GM23338 (cell line): ENCODE results near the gene NEK6. TPM values are rescaled to one million over a fixed set of nuclear protein-coding genes. Genes with fewer than 3 reads are reported as not detected.
A peak's percentile ranks its signal among the peaks of the same experiment; 100 is the strongest.

Source experiments
- ATAC-seq: fragments of 200-7000 bp; cut with Tn5 transposase; 3 replicates; pipeline ENCODE4 v1.9.1; 2020
- DNase-seq: peaks from one replicate; pipeline ENCODE4 v3.0.0-alpha.2; 2015; ENCODE audit warnings: low spot score
- H2AFZ ChIP-seq: fragments of 200-600 bp; sonication (generic); 2 replicates; pipeline ENCODE4 v1.8.0; 2016; ENCODE audit warnings: antibody characterized with exemption, mild to moderate bottlenecking, moderate library complexity
- H3F3A ChIP-seq: fragments of 200-600 bp; sonication (generic); replicated peaks from 2 replicates; pipeline ENCODE4 v1.8.0; 2017; ENCODE audit warnings: antibody characterized with exemption, mixed run types, low read depth
- H3K27ac ChIP-seq: fragments of 200-600 bp; sonication (generic); 2 replicates; pipeline ENCODE4 v1.6.1; 2016; ENCODE audit warnings: low read depth
- H3K27me3 ChIP-seq: fragments of 200-600 bp; sonication (generic); 2 replicates; pipeline ENCODE4 v1.8.0; 2016; ENCODE audit warnings: mild to moderate bottlenecking, mixed run types, moderate library complexity; ENCODE audit not compliant: insufficient read depth
- H3K36me3 ChIP-seq: fragments of 200-600 bp; sonication (generic); 2 replicates; pipeline ENCODE4 v1.8.0; 2016; ENCODE audit warnings: mild to moderate bottlenecking; ENCODE audit not compliant: insufficient read depth
- H3K4me1 ChIP-seq: fragments of 200-600 bp; sonication (generic); 2 replicates; pipeline ENCODE4 v1.8.0; 2016; ENCODE audit warnings: mild to moderate bottlenecking, moderate library complexity; ENCODE audit not compliant: insufficient read depth
- H3K4me2 ChIP-seq: fragments of 200-600 bp; sonication (generic); 2 replicates; pipeline ENCODE4 v1.7.1; 2017; ENCODE audit warnings: mixed run types
- H3K4me3 ChIP-seq: fragments of 200-600 bp; sonication (generic); 2 replicates; pipeline ENCODE4 v1.6.1; 2016; ENCODE audit warnings: mixed run types
- H3K79me2 ChIP-seq: fragments of 200-600 bp; sonication (generic); replicated peaks from 2 replicates; pipeline ENCODE4 v1.8.0; 2017; ENCODE audit warnings: mild to moderate bottlenecking; ENCODE audit not compliant: insufficient read depth
- H3K9me2 ChIP-seq: fragments of 200-600 bp; sonication (generic); 2 replicates; pipeline ENCODE4 v1.8.0; 2017; ENCODE audit not compliant: insufficient read depth
- H4K20me1 ChIP-seq: fragments of 200-600 bp; sonication (generic); replicated peaks from 2 replicates; pipeline ENCODE4 v1.8.0; 2017; ENCODE audit warnings: mild to moderate bottlenecking; ENCODE audit not compliant: insufficient read depth
- H3K27ac Mint-ChIP-seq: 2 replicates; pipeline ENCODE4 v1.8.0; 2020; ENCODE audit warnings: inconsistent platforms, mild to moderate bottlenecking, moderate library complexity, mixed read lengths
- H3K27me3 Mint-ChIP-seq: 3 replicates; pipeline ENCODE4 v1.8.0; 2022; ENCODE audit warnings: low read depth, mild to moderate bottlenecking, moderate library complexity, mixed read lengths, inconsistent platforms; ENCODE audit not compliant: insufficient read depth, poor library complexity
- H3K36me3 Mint-ChIP-seq: 3 replicates; pipeline ENCODE4 v1.8.0; 2021; ENCODE audit warnings: low read depth, mild to moderate bottlenecking, inconsistent platforms, moderate library complexity, mixed read lengths
- H3K4me1 Mint-ChIP-seq: 3 replicates; pipeline ENCODE4 v1.8.0; 2020; ENCODE audit warnings: mild to moderate bottlenecking, inconsistent platforms, mixed read lengths
- H3K4me3 Mint-ChIP-seq: 3 replicates; pipeline ENCODE4 v1.8.0; 2021; ENCODE audit warnings: moderate library complexity, mild to moderate bottlenecking, inconsistent platforms, mixed read lengths
- H3K9me3 Mint-ChIP-seq: 3 replicates; pipeline ENCODE4 v1.8.0; 2020; ENCODE audit warnings: moderate library complexity, mild to moderate bottlenecking, inconsistent platforms, mixed read lengths
- EZH2 ChIP-seq: fragments of 200-600 bp; sonication (generic); IDR thresholded peaks from one replicate; pipeline ENCODE4 v1.8.0; 2017; ENCODE audit warnings: antibody characterized with exemption, mild to moderate bottlenecking, low read depth; ENCODE audit not compliant: unreplicated experiment
- EZH2phosphoT487 ChIP-seq: fragments of 200-600 bp; sonication (generic); IDR thresholded peaks from one replicate; pipeline ENCODE4 v1.8.1; 2018; ENCODE audit warnings: antibody characterized with exemption; ENCODE audit not compliant: unreplicated experiment
- JUNB ChIP-seq: IDR thresholded peaks from one replicate; pipeline ENCODE4 v1.6.1; 2016; ENCODE audit warnings: antibody characterized with exemption; ENCODE audit not compliant: unreplicated experiment
- NANOG ChIP-seq: IDR thresholded peaks from 2 replicates; pipeline ENCODE4 v1.6.1; 2016; ENCODE audit warnings: antibody characterized with exemption, borderline replicate concordance
- POLR2AphosphoS5 ChIP-seq: IDR thresholded peaks from 2 replicates; pipeline ENCODE4 v1.6.1; 2016; ENCODE audit warnings: antibody characterized with exemption, low read depth
- STAT1 ChIP-seq: IDR thresholded peaks from one replicate; pipeline ENCODE4 v1.6.1; 2016; ENCODE audit warnings: antibody characterized with exemption; ENCODE audit not compliant: unreplicated experiment
- ZNF114 ChIP-seq: fragments of 250-450 bp; sonication (Bioruptor Pico); IDR thresholded peaks from 2 replicates; pipeline ENCODE4 v1.5.0; 2020; ENCODE audit warnings: mild to moderate bottlenecking, moderate library complexity
- ZNF331 ChIP-seq: fragments of 250-450 bp; sonication (Bioruptor Pico); IDR thresholded peaks from 2 replicates; pipeline ENCODE4 v1.5.0; 2020; ENCODE audit warnings: low read depth, mild to moderate bottlenecking, moderate library complexity
- polyA plus RNA-seq: library from polyadenylated mRNA; unstranded; fragments of >200 nt; fragmentation: Nextera tagmentation; extraction: Ambion mirVana; gene quantifications from 2 replicates; pipeline ENCODE4 v1.2.1, GENCODE V29; 2016
- total RNA-seq: library from RNA; depleted of rRNA; stranded (reverse); fragments of >200 nt; shearing (Covaris generic); gene quantifications from 2 replicates; pipeline ENCODE4 v1.2.3, GENCODE V29; 2014
- TF ChIP-seq, protein P1 (sequence below), 2 experiments: fragments of 200-600 bp in 1 of 2; sonication (generic) in 1 of 2; conservative IDR thresholded peaks; 2 replicates each; pipeline versions ENCODE4 v1.5.1 to v1.6.1; 2016 to 2017; ENCODE audit warnings: antibody characterized with exemption in 2 of 2, low read depth in 2 of 2, mild to moderate bottlenecking in 2 of 2, moderate library complexity in 1 of 2
- TF ChIP-seq, protein P2 (sequence below): IDR thresholded peaks from 2 replicates; pipeline ENCODE4 v1.6.1; 2016; ENCODE audit warnings: antibody characterized with exemption

Gene NEK6
- total and polyA plus RNA-seq, 2 experiments from 2014 or later = 8.1 to 11.2 TPM

DNA sequence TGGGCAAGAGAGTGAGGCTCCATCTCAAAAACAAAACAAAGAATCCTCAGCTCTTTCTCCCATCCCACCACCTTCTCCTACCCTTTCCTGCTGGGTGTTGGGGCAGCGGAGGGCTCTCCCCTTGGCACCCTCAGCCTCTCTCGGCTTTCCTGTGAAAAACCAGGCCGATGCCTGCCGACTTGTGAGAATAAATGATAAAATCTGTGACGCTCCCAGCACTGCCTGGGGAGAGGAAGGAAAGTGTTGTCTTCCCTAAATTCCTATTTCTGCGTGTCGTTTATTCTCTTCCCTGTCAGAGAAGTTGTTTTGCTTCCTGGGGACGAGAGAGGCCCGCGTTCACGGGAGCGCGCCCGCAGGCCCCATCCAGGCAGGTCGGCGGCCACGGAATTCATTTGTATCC is 19.7 kb downstream of the NEK6 start:
- Mint-ChIP-seq H3K9me3 (no peaks in the 10 kb centered on the region), H3K4me1 (peaks cover 12% of the 10 kb centered on the region), H3K27ac (no peak overlapping the region), H3K27me3 (peaks cover 14% of the 10 kb centered on the region), H3K4me3 (no peak overlapping the region), H3K36me3 (no peaks in the 10 kb centered on the region)
- no peaks in the 10 kb centered on the region for H3F3A ChIP-seq
- peaks cover 5% of the 10 kb centered on the region; the same call in 1 of the 2 replicates for H4K20me1 ChIP-seq
- no peak overlapping the region for H3K4me3 ChIP-seq
- H3K27ac ChIP-seq = no peak overlapping the region
- DNase-seq (no peak), ATAC-seq (no peak)
- no peaks in the 10 kb centered on the region for H3K4me1 ChIP-seq
- H3K4me2 ChIP-seq = no peak overlapping the region
- H3K36me3 ChIP-seq = no peaks in the 10 kb centered on the region
- peaks cover 7% of the 10 kb centered on the region for H3K79me2 ChIP-seq
- H2AFZ ChIP-seq = no peak overlapping the region
- no peaks in the 10 kb centered on the region for H3K9me2 ChIP-seq
- TF ChIP-seq ZNF114 = no peak
- no peak for TF ChIP-seq ZNF331 (CRISPR knock-in tag)
- no peak for TF ChIP-seq POLR2AphosphoS5
- H3K27me3 ChIP-seq = no peaks in the 10 kb centered on the region

GRCh38 chr9:124278054-124278540 is 20.3 kb downstream of the NEK6 start:
- H4K20me1 ChIP-seq = peaks cover under 1% of the 10 kb centered on the region; the same call in 1 of the 2 replicates
- DNase-seq (no peak), ATAC-seq (no peak)
- no peak overlapping the region for H3K27ac ChIP-seq
- no peaks in the 10 kb centered on the region for H3K36me3 ChIP-seq
- Mint-ChIP-seq H3K36me3 (no peaks in the 10 kb centered on the region), H3K4me1 (peaks cover 12% of the 10 kb centered on the region), H3K9me3 (no peaks in the 10 kb centered on the region), H3K4me3 (no peak overlapping the region), H3K27me3 (peaks cover 14% of the 10 kb centered on the region), H3K27ac (peak overlapping the region; percentile 6; the same call in 1 of the 2 replicates)
- H3K9me2 ChIP-seq = no peaks in the 10 kb centered on the region
- no peak overlapping the region for H3K4me3 ChIP-seq
- H3K79me2 ChIP-seq = peaks cover 7% of the 10 kb centered on the region
- H3K4me2 ChIP-seq = no peak overlapping the region
- no peak overlapping the region for H2AFZ ChIP-seq
- H3K27me3 ChIP-seq = no peaks in the 10 kb centered on the region
- H3K4me1 ChIP-seq = no peaks in the 10 kb centered on the region
- no peaks in the 10 kb centered on the region for H3F3A ChIP-seq
- TF ChIP-seq, protein P1, sequence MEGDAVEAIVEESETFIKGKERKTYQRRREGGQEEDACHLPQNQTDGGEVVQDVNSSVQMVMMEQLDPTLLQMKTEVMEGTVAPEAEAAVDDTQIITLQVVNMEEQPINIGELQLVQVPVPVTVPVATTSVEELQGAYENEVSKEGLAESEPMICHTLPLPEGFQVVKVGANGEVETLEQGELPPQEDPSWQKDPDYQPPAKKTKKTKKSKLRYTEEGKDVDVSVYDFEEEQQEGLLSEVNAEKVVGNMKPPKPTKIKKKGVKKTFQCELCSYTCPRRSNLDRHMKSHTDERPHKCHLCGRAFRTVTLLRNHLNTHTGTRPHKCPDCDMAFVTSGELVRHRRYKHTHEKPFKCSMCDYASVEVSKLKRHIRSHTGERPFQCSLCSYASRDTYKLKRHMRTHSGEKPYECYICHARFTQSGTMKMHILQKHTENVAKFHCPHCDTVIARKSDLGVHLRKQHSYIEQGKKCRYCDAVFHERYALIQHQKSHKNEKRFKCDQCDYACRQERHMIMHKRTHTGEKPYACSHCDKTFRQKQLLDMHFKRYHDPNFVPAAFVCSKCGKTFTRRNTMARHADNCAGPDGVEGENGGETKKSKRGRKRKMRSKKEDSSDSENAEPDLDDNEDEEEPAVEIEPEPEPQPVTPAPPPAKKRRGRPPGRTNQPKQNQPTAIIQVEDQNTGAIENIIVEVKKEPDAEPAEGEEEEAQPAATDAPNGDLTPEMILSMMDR (conservative IDR thresholded peaks at IDR 0.05; ENCODE audit: low read depth in 2 of 2) = no peak
- TF ChIP-seq EZH2 = no peak
- no peak for TF ChIP-seq JUNB

- Mint-ChIP-seq H3K4me3 (no peak overlapping the region), H3K27me3 (peaks cover 17% of the 10 kb centered on the region), H3K9me3 (no peaks in the 10 kb centered on the region), H3K27ac (no peak overlapping the region), H3K36me3 (no peaks in the 10 kb centered on the region), H3K4me1 (peaks cover 10% of the 10 kb centered on the region)
- Histone ChIP-seq H2AFZ (no peak overlapping the region), H3K4me3 (no peak overlapping the region), H3K4me1 (no peaks in the 10 kb centered on the region), H3K27ac (no peak overlapping the region), H3K9me2 (no peaks in the 10 kb centered on the region), H3K27me3 (no peaks in the 10 kb centered on the region), H3K4me2 (no peak overlapping the region), H4K20me1 (no peaks in the 10 kb centered on the region; the same call in 1 of the 2 replicates), H3F3A (no peaks in the 10 kb centered on the region), H3K36me3 (no peaks in the 10 kb centered on the region), H3K79me2 (peaks cover 5% of the 10 kb centered on the region; the same call in 1 of the 2 replicates)
- no peak for ATAC-seq
- no peak for DNase-seq
- TF ChIP-seq NANOG (no peak), EZH2phosphoT487 (no peak), STAT1 (no peak), POLR2AphosphoS5 (no peak), ZNF114 (no peak)
- TF ChIP-seq, protein P1 (conservative IDR thresholded peaks at IDR 0.05; ENCODE audit: low read depth in 2 of 2) = no peak
- TF ChIP-seq, protein P2, sequence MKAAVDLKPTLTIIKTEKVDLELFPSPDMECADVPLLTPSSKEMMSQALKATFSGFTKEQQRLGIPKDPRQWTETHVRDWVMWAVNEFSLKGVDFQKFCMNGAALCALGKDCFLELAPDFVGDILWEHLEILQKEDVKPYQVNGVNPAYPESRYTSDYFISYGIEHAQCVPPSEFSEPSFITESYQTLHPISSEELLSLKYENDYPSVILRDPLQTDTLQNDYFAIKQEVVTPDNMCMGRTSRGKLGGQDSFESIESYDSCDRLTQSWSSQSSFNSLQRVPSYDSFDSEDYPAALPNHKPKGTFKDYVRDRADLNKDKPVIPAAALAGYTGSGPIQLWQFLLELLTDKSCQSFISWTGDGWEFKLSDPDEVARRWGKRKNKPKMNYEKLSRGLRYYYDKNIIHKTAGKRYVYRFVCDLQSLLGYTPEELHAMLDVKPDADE = no peak
These were observed 21.9 kb downstream of the NEK6 start for GRCh38 chr9:124279531-124280175.
